GM18870 (cell line): Measurements from ENCODE around the gene MED16.

Source experiments
- ATAC-seq: cut with Tn5 transposase; IDR thresholded peaks from one replicate; pipeline ENCODE4 v1.9.1; 2021; ENCODE audit warnings: moderate library complexity; ENCODE audit not compliant: unreplicated experiment

Gene MED16

GRCh38 chr19:875265-875879, 17.6 kb downstream of the MED16 start:
- no peak for ATAC-seq

DNA sequence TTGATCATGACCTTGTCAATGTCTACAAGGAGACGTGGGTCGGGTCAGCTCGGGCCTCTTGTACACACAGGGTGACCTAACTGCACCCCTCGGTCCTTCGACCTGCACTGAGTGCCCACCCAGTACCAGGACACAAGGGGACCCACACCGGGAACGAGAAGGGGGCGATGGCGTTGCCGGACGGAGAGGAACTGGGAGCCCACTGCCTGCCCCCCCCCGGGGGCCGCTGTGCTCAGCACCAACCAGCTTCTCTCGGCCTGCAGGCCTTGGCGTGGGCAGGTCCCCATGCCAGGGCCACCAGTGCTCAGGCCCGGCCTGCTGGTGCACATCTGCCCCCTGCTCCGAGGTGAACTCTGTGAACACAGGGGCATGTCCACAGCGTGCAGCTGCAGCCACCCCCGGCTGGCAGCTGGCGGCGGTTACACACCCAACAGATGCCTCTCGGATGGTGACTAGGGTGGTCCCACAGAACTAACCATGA, 19.4 kb downstream of the MED16 start:
- ATAC-seq: no peak

GRCh38 chr19:873084-873483, 19.9 kb downstream of the MED16 start:
- ATAC-seq: no peak

DNA sequence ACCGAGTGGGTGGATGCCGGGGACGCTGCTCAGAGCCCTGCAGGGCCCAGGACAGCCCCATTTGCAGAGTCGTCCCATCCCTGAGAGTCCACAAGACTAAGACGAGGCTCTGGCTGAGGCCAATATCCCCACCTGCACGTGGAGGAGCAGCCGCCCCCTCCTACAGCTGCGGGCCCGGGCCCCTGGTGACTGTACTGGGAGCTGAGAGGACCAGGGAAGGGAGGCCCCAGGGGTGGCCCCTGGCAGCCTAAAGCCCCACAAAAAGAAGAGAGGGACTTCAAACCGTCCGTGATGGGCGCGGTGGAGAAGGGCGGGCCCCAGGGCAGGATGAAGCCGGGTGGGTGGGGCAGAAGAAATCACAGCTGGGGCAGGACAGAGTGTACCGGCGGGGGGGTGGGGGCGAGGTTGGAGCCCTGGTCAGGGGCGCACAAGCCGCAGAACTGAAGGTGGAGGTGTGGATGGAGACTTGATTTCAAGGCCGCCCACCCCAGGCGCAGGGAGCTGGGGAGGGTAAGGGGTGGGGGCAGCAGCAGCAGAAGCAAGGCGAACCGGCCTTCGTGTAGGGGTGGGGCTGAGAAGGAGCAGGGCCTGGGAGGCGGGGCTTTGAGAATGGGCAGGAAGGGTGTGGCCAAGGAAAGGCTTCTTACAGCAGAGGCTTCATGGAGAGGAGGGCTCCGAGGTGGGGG, 20.6 kb downstream of the MED16 start:
- no peak for ATAC-seq

DNA sequence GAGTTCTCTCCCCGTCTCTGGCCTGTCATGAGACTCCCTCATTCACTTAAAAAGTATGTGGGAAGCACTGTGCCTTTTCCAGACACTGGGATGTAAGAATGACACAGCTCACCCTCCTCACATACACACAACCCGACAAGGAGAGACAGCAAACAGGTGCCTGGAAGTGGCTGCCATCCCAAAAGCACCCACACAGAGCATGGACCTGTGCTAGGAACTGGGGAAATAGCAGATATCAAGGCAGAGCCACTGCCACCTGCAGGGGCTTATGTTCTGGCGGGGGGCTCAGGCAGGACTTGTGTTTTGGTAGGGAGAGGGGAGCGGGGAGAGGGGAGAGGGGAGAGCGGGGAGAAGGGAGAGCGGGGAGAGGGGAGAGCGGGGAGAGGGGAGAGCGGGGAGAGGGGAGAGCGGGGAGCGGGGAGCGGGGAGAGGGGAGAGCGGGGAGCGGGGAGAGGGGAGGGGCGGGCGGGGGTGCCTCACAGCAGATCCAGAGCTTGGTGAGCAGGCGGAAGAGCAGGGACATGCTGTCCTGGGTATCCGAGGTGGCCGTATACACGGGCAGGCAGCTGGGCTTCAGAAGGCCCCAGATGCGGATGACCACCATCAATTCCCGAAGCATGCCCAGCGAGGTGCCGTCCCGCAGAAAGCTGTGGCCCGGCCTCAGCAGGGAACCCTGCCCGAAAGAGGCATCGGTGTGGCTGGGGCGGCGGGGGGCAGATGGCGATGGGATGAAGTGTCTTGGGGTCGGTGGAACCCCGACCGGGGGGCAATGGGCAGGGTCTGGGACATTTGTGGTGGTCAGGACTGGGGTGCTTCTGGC, 21.3 kb downstream of the MED16 start:
- no peak for ATAC-seq

GRCh38 chr19:870963-871401, 22.0 kb downstream of the MED16 start:
- ATAC-seq: no peak

DNA sequence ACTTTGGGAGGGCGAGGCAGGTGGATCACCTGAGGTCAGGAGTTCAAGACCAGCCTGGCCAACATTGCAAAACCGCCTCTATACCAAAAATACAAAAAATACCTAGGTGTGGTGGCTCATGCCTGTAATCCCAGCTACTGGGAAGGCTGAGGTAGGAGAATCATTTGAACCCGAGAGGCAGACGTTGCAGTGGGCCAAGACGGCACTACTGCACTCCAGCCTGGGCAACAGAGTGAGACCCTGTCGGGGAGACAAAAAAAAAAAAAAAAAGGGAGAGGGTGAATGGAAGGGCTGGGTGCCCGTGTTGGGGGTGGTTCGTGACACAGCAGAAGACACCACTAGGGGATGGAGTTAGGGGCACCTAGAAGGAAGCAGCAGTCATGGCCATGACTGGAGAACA, 22.7 kb downstream of the MED16 start:
- ATAC-seq: no peak

DNA sequence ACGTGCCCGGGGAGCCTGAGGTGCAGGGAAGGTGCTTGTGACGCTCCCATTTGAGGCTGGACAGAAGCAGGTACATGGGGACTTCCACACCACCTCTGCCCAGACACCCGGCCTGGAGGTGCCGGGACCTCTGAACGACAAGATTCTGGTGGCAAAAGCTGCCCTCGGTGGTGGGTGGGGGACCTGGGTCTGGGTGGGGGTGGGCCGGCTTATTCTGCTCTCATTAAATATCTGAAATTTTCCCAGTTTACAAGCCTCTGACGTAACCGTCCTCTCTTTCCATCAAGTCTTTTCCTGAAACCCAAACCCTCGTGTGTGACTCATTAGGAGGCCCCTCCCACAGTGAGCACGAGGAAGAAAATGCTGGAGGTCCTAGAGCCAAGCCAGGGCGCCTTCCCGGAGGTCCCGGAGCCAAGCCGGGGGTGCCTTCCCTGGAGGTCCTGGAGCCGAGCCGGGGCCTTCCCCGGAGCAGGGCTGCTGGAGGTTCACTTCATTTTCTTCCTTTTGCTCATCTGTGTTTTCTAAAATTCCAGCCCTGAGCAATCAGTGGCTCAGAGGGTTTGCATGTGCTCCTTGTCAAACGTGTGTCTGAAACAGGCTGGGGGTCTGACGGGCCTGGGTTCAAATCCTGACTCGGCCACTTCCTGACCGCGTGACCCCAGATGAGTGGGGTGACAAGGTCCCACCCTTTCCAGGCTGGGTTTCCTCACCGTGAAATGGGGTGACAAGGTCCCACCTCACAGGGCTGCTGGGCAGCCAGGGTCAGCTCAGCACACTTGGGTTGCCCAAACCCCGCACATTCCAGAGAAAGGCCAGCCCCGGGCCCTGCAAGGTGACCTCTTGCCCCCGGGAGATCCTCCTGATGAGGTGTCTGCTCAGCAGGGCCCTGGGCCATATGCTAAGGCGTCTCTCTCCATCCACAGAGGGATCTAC, 23.5 kb downstream of the MED16 start:
- ATAC-seq: no peak

DNA sequence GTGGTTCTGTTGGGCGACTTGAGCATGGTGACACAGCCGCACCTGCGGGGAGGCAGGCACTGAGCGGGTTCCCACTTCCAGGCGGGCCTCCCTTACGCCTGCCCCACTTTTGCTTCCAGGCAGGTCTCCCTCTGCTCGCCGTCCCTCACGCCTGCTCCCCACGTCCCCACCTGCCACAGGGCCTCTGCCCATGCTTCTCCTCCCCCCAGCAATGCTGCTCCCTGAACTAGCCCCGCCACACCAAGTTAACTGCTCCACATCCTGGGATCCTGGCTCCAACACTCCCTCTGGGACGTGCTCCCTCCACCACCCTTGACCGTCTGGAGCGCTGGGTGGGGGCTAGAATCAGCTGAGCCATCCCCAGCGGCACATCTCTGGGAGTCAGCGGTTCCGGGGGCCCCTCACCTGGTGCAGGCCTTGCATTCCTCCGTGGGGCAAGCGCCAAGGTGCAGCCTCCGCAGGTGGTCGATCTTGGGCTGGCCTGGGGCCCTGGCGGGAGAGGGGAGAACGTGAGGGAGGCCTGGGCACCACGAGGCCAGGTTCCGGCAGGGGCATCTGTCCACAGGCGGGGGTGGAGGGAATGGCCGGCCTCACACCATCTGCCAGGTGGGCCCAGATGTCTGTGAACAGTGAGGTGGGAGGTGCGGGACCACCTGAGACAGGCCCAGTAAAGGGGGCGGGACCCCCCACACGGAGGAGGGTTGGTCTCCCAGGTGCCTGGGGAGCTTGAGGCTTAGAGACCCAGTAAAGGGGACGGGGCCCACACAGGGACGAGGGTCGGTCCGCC, 24.3 kb downstream of the MED16 start:
- ATAC-seq: no peak

DNA sequence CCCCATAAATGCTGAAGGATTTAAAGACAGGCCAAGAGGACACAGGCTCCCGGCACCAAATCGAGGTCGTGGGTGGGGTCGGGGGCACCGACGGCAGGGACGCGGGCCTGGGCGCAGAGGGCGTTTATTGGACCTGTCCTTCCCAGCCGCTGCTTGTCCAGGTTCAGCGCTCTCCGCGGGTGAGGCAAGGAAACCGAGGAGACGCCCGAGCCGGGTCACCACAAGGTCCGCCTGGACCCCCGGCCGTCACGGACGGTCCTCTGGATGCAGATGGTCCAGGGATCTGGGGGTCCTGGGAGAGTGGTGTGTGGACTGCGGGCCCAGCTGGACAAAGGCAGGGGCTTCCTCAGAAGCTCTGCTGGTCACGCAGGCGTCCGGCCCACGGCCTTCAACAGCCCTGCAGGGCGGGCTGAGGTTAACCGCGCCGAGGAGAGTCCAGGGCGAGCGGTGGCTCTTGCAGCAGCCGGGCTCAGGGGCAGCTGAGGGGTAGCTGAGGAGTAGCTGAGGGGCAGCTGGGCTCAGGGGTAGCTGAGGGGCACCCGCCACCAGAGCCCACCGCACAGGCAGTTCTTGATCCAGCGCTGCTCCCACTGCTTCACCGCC, 25.0 kb downstream of the MED16 start:
- ATAC-seq: no peak

- no peak for ATAC-seq
Observed at GRCh38 chr19:867301-867793, 25.6 kb downstream of the MED16 start.

DNA sequence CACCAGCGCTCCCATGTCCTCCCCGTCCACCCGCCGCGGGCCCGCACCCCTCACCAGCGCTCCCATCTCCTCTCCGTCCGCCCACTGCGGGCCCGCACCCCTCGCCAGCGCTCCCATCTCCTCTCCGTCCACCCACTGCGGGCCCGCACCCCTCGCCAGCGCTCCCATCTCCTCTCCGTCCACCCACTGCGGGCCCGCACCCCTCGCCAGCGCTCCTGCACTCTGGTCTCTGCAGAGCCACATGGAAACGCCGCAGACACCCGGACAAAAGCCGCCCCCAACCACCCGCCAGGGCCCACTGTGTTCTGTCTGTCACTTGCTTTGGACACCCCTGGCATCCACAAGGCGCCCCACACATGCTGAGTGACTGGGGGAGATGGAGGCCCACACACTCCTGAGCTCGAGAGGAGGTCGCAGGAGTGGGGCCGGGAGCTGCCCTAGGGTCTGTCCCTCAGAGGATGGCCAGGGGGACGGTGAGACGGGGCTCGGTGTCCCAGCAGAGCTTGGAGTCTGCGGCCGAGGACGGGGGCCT, 26.2 kb downstream of the MED16 start:
- ATAC-seq: no peak

- no peak for ATAC-seq
Observed at GRCh38 chr19:863315-863620, 29.7 kb downstream of the MED16 start.

DNA sequence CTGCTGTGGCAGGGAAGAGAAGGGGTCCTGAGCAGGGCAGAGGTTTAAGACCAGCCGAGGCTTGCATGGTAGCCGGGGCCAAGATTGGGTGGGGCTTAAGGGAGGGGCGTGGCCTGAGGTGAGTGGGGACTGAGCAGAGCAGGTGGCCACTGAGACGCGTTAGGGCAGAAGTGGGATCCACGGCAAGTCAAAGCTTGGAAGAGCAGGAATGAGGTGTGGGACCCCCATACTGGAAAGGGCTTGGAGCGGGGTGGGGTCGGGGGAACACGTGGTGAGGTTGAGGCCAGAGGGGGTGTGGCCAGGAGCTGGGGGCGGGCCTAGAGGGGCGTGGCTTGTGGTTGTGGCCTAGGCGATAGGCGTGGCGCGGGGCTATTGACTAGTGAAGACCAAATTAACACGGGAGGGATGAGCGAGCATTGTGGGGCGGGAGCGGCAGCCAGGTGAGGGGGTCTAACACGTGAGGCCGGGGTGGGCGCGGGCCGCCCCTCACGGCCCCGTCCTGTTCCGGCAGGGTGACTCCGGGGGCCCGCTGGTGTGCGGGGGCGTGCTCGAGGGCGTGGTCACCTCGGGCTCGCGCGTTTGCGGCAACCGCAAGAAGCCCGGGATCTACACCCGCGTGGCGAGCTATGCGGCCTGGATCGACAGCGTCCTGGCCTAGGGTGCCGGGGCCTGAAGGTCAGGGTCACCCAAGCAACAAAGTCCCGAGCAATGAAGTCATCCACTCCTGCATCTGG, 30.2 kb downstream of the MED16 start:
- ATAC-seq: no peak

- no peak for ATAC-seq
Observed at GRCh38 chr19:861756-862580, 31.0 kb downstream of the MED16 start.

GRCh38 chr19:861141-861755, 31.7 kb downstream of the MED16 start:
- no peak for ATAC-seq
